ENCODE data around the gene FAM210A. TPM values are rescaled to one million over a fixed set of nuclear protein-coding genes. Genes with fewer than 3 reads are reported as not detected.

The FAM210A gene
- total and polyA plus RNA-seq, 2 donors, result 7.4 to 13.3 TPM

DNA sequence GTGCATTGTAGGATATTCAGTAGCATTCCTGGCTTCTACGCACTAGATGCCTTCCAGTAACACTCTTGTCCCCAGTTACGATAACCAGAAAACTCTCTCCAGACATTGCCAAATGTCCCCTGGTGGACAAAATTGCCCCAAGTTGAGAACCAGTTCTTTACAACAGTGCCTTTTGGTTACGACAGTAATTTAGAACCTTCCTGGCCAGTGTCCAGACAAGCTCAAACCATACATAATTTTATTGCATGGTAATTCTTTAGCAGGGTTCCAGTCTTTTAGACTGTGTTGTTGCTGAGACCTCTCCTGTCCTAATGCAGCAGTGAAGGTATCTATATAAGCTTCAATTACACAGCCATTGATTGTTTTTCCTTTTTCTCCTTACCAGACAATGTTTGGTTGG is 20.3 kb upstream of the FAM210A start:
- H3K36me3 ChIP-seq (ENCODE audit: control insufficient read depth in 2 of 2, insufficient read depth in 2 of 2, low read length in 1 of 2), result peaks cover 30 to 49% of the 10 kb centered on the region in 2 donors
- H3K27me3 ChIP-seq (ENCODE audit: control insufficient read depth in 2 of 2, insufficient read depth in 1 of 2, low read length in 1 of 2), result no peaks in the 10 kb centered on the region
- no peak for DNase-seq (ENCODE audit: low read depth in 6 of 9, low spot score in 9 of 9)
- no peaks in the 10 kb centered on the region for H3K9me3 ChIP-seq (ENCODE audit: control insufficient read depth in 2 of 2, insufficient read depth in 1 of 2, low read length in 1 of 2)
- WGBS, result 98% methylated on average over 3 of the region's 3 CpGs
- H3K4me3 ChIP-seq (ENCODE audit: low read length in 2 of 2), result no peak overlapping the region
- H3K27ac ChIP-seq (ENCODE audit: low read depth in 1 of 2, low read length in 1 of 2), result no peak overlapping the region
- no peaks in the 10 kb centered on the region for H3K4me1 ChIP-seq (ENCODE audit: control insufficient read depth in 2 of 2, insufficient read depth in 2 of 2, low read length in 2 of 2)

DNA sequence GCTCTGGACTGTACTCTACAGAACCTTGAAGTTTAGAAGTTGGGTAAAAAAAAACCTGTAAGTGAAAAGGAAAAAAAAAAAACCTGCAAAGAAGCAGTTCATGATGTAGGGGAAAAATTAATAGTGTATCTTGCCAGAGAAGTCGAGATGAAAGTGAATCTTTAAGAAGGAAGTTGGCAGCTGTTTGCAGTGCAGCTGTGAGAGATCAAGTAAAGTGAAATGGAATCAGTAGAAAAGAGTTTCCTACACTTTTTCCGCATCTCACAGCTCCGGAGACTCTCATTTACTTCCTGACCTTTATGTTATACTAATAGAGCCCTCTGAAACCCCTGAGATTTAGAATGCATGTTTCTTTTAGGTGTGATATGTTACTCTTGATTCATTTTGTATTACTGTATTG is 19.3 kb upstream of the FAM210A start:
- 74% methylated on average over 3 of the region's 3 CpGs for whole genome bisulfite sequencing
- H3K4me3 ChIP-seq (ENCODE audit: low read length in 2 of 2), result no peak overlapping the region
- no peak for DNase-seq (ENCODE audit: low read depth in 6 of 9, low spot score in 9 of 9)
- no peak overlapping the region for H3K27ac ChIP-seq (ENCODE audit: low read depth in 1 of 2, low read length in 1 of 2)
- no peaks in the 10 kb centered on the region for H3K9me3 ChIP-seq (ENCODE audit: control insufficient read depth in 2 of 2, insufficient read depth in 1 of 2, low read length in 1 of 2)
- peaks cover 32 to 53% of the 10 kb centered on the region in 2 donors for H3K36me3 ChIP-seq (ENCODE audit: control insufficient read depth in 2 of 2, insufficient read depth in 2 of 2, low read length in 1 of 2)
- no peaks in the 10 kb centered on the region for H3K27me3 ChIP-seq (ENCODE audit: control insufficient read depth in 2 of 2, insufficient read depth in 1 of 2, low read length in 1 of 2)
- no peaks in the 10 kb centered on the region for H3K4me1 ChIP-seq (ENCODE audit: control insufficient read depth in 2 of 2, insufficient read depth in 2 of 2, low read length in 2 of 2)

GRCh38 chr18:13735681-13736080 is 9.3 kb upstream of the FAM210A start:
- no peaks in the 10 kb centered on the region for H3K27me3 ChIP-seq (ENCODE audit: control insufficient read depth in 2 of 2, insufficient read depth in 1 of 2, low read length in 1 of 2)
- no peaks in the 10 kb centered on the region for H3K9me3 ChIP-seq (ENCODE audit: control insufficient read depth in 2 of 2, insufficient read depth in 1 of 2, low read length in 1 of 2)
- DNase-seq (ENCODE audit: low read depth in 6 of 9, low spot score in 9 of 9), result peak in 8 of 9 donors; percentile 23 to 74 (median 43)
- H3K4me3 ChIP-seq (ENCODE audit: low read length in 2 of 2), result no peak overlapping the region
- 65% methylated on average over 2 of the region's 2 CpGs for WGBS
- H3K27ac ChIP-seq (ENCODE audit: low read depth in 1 of 2, low read length in 1 of 2), result peak overlapping the region; percentile 52 to 71
- H3K4me1 ChIP-seq (ENCODE audit: control insufficient read depth in 2 of 2, insufficient read depth in 2 of 2, low read length in 2 of 2), result no peaks in the 10 kb centered on the region
- H3K36me3 ChIP-seq (ENCODE audit: control insufficient read depth in 2 of 2, insufficient read depth in 2 of 2, low read length in 1 of 2), result peaks cover 18 to 42% of the 10 kb centered on the region in 2 donors

DNA sequence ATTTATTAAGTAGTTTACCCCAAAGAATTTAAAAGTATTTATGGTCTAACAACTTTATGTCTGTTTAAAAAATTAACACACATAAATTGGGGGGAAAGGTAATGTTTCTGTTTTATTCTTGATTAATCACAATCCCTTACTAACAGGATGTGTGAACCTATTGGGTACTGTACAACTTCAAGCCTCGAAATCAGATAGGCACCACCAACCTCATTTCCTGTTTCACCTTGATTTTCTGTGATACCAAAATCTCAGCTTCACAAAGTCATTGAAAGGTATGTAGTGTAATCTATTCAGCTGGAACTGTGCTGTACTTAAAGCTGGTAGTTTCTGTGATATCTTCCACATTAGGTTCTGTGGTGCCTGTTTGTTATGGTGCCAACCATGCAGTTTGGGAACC is 4.1 kb upstream of the FAM210A start:
- Histone ChIP-seq H3K27me3 (ENCODE audit: control insufficient read depth in 2 of 2, insufficient read depth in 1 of 2, low read length in 1 of 2) (no peaks in the 10 kb centered on the region), H3K4me1 (ENCODE audit: control insufficient read depth in 2 of 2, insufficient read depth in 2 of 2, low read length in 2 of 2) (peaks cover 2 to 3% of the 10 kb centered on the region in 2 donors), H3K9me3 (ENCODE audit: control insufficient read depth in 2 of 2, insufficient read depth in 1 of 2, low read length in 1 of 2) (no peaks in the 10 kb centered on the region), H3K36me3 (ENCODE audit: control insufficient read depth in 2 of 2, insufficient read depth in 2 of 2, low read length in 1 of 2) (peaks cover 3 to 15% of the 10 kb centered on the region in 2 donors), H3K4me3 (ENCODE audit: low read length in 2 of 2) (no peak overlapping the region), H3K27ac (ENCODE audit: low read depth in 1 of 2, low read length in 1 of 2) (no peak overlapping the region)
- WGBS, result 60% methylated on average over 1 of the region's 1 CpG
- DNase-seq (ENCODE audit: low read depth in 6 of 9, low spot score in 9 of 9), result no peak

GRCh38 chr18:13726972-13727331 is 594 bp upstream of the FAM210A start:
- no peaks in the 10 kb centered on the region for H3K9me3 ChIP-seq (ENCODE audit: control insufficient read depth in 2 of 2, insufficient read depth in 1 of 2, low read length in 1 of 2)
- peaks cover 6 to 7% of the 10 kb centered on the region in 2 donors for H3K4me1 ChIP-seq (ENCODE audit: control insufficient read depth in 2 of 2, insufficient read depth in 2 of 2, low read length in 2 of 2)
- peak overlapping the region; percentile 85 to 92 for H3K27ac ChIP-seq (ENCODE audit: low read depth in 1 of 2, low read length in 1 of 2)
- peak in 2 of 9 donors; percentile 26 to 51 for DNase-seq (ENCODE audit: low read depth in 6 of 9, low spot score in 9 of 9)
- H3K4me3 ChIP-seq (ENCODE audit: low read length in 2 of 2), result peak overlapping the region; percentile 81 to 93
- WGBS, result under 1% methylated on average over 30 of the region's 30 CpGs
- H3K36me3 ChIP-seq (ENCODE audit: control insufficient read depth in 2 of 2, insufficient read depth in 2 of 2, low read length in 1 of 2), result peaks cover 0 to 3% of the 10 kb centered on the region in 2 donors
- no peaks in the 10 kb centered on the region for H3K27me3 ChIP-seq (ENCODE audit: control insufficient read depth in 2 of 2, insufficient read depth in 1 of 2, low read length in 1 of 2)

DNA sequence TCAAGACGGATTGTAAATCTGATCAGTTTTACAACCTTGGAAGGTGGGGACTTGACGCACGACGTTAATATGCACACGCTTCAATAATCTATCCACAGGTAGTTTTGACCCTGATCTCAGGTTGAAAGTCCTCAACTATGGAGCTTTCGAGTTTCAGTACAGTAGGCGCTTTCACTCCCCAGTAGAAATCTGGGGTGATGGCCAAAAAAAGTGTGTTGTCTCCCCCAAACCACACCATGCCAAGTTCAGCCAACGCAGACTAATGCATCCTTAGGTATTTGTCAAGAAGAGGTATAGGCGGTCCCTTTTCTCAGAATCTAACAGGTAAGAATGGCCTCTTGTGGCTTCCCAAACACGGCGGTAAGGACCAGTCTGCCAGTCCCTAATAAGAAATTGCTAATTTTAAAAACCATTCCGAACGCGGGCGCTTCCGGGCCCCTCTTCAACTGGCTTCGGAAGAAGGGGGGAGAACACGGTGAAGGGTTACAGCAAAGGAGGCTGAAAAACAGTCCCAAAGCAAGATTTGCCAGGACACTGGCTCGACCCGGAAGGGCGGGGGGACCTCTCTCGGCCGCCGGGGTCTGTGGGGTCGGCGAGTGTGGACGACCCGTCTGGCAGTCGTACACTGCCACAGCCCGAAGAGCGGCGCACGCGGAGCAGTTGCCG is 659 bp downstream of the FAM210A start:
- Histone ChIP-seq H3K27me3 (ENCODE audit: control insufficient read depth in 2 of 2, insufficient read depth in 1 of 2, low read length in 1 of 2) (no peaks in the 10 kb centered on the region), H3K9me3 (ENCODE audit: control insufficient read depth in 2 of 2, insufficient read depth in 1 of 2, low read length in 1 of 2) (no peaks in the 10 kb centered on the region)

GRCh38 chr18:13720847-13721246 is 5.5 kb downstream of the FAM210A start:
- WGBS, result 96% methylated on average over 1 of the region's 1 CpG
- no peaks in the 10 kb centered on the region for H3K27me3 ChIP-seq (ENCODE audit: control insufficient read depth in 2 of 2, insufficient read depth in 1 of 2, low read length in 1 of 2)
- no peak overlapping the region for H3K27ac ChIP-seq (ENCODE audit: low read depth in 1 of 2, low read length in 1 of 2)
- DNase-seq (ENCODE audit: low read depth in 6 of 9, low spot score in 9 of 9), result no peak
- no peaks in the 10 kb centered on the region for H3K36me3 ChIP-seq (ENCODE audit: control insufficient read depth in 2 of 2, insufficient read depth in 2 of 2, low read length in 1 of 2)
- peaks cover 0 to 3% of the 10 kb centered on the region in 2 donors for H3K9me3 ChIP-seq (ENCODE audit: control insufficient read depth in 2 of 2, insufficient read depth in 1 of 2, low read length in 1 of 2)
- no peak overlapping the region for H3K4me3 ChIP-seq (ENCODE audit: low read length in 2 of 2)
- peaks cover 13 to 16% of the 10 kb centered on the region in 2 donors for H3K4me1 ChIP-seq (ENCODE audit: control insufficient read depth in 2 of 2, insufficient read depth in 2 of 2, low read length in 2 of 2)

More for the DNA sequence above, 659 bp downstream of the FAM210A start:
- WGBS, result 9% methylated on average over 35 of the region's 35 CpGs
- no peaks in the 10 kb centered on the region for H3K36me3 ChIP-seq (ENCODE audit: control insufficient read depth in 2 of 2, insufficient read depth in 2 of 2, low read length in 1 of 2)
- peak in 2 of 9 donors; percentile 9 to 45 for DNase-seq (ENCODE audit: low read depth in 6 of 9, low spot score in 9 of 9)
- H3K27ac ChIP-seq (ENCODE audit: low read depth in 1 of 2, low read length in 1 of 2), result peak overlapping the region; percentile 19 to 81
- peaks cover 6 to 7% of the 10 kb centered on the region in 2 donors for H3K4me1 ChIP-seq (ENCODE audit: control insufficient read depth in 2 of 2, insufficient read depth in 2 of 2, low read length in 2 of 2)
- peak overlapping the region; percentile 81 to 93 for H3K4me3 ChIP-seq (ENCODE audit: low read length in 2 of 2)

- H3K27me3 ChIP-seq (ENCODE audit: control insufficient read depth in 2 of 2, insufficient read depth in 1 of 2, low read length in 1 of 2), result no peaks in the 10 kb centered on the region
- H3K4me1 ChIP-seq (ENCODE audit: control insufficient read depth in 2 of 2, insufficient read depth in 2 of 2, low read length in 2 of 2), result peaks cover 6 to 10% of the 10 kb centered on the region in 2 donors
- H3K36me3 ChIP-seq (ENCODE audit: control insufficient read depth in 2 of 2, insufficient read depth in 2 of 2, low read length in 1 of 2), result no peaks in the 10 kb centered on the region
- no peak overlapping the region for H3K4me3 ChIP-seq (ENCODE audit: low read length in 2 of 2)
- 95% methylated on average over 1 of the region's 1 CpG for WGBS
- H3K27ac ChIP-seq (ENCODE audit: low read depth in 1 of 2, low read length in 1 of 2), result no peak overlapping the region
- DNase-seq (ENCODE audit: low read depth in 6 of 9, low spot score in 9 of 9), result no peak
- H3K9me3 ChIP-seq (ENCODE audit: control insufficient read depth in 2 of 2, insufficient read depth in 1 of 2, low read length in 1 of 2), result peaks cover 0 to 3% of the 10 kb centered on the region in 2 donors
Observed at GRCh38 chr18:13720123-13720522, 6.2 kb downstream of the FAM210A start.

DNA sequence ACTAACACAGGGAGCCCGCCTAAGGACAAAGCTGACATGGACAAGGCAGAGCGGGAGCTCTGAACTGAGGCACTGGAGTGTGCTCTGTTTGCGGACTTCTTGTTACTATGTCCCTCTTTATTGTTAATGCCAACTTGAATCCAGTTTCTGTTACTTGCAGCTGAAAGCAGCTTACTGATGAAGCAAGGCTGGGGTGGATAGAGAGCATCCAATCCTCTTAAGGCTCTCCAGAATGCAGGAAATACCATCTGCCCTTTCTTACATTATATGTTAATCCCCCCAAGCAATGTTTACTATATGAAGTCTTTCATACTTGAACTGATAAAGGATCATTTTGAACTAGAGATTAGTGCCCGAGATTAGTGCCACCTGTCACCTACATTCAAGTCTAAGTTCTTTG is 9.4 kb downstream of the FAM210A start:
- no peak overlapping the region for H3K27ac ChIP-seq (ENCODE audit: low read depth in 1 of 2, low read length in 1 of 2)
- no peak overlapping the region for H3K4me3 ChIP-seq (ENCODE audit: low read length in 2 of 2)
- H3K27me3 ChIP-seq (ENCODE audit: control insufficient read depth in 2 of 2, insufficient read depth in 1 of 2, low read length in 1 of 2), result no peaks in the 10 kb centered on the region
- DNase-seq (ENCODE audit: low read depth in 6 of 9, low spot score in 9 of 9), result peak in 3 of 9 donors; percentile 4 to 29 (median 9)
- H3K36me3 ChIP-seq (ENCODE audit: control insufficient read depth in 2 of 2, insufficient read depth in 2 of 2, low read length in 1 of 2), result no peaks in the 10 kb centered on the region
- H3K4me1 ChIP-seq (ENCODE audit: control insufficient read depth in 2 of 2, insufficient read depth in 2 of 2, low read length in 2 of 2), result peaks cover 6 to 10% of the 10 kb centered on the region in 2 donors
- WGBS, result 88% methylated on average over 4 of the region's 4 CpGs
- H3K9me3 ChIP-seq (ENCODE audit: control insufficient read depth in 2 of 2, insufficient read depth in 1 of 2, low read length in 1 of 2), result peaks cover 0 to 3% of the 10 kb centered on the region in 2 donors

Measured in thymus (tissue), 11 donors.